ENCODE data around the gene ACBD6.

ACBD6 gene

DNA sequence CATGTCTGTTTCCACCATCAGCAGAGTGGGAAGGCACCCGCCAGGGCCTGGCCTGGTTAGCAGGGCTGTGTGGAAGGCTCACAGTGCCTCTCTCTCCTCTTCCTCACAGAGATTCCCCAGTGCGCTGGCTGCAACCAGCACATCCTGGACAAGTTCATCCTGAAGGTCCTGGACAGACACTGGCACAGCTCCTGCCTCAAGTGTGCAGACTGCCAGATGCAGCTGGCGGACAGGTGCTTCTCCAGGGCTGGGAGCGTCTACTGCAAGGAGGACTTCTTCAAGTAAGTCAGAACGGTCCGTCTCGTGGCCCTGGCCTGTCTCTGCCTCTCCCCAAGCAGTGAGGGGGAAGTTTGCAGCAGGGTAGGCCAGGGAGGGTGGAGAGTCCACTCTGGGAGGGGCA lies 254.2 kb downstream of the ACBD6 start:
- TF ChIP-seq, protein P1, sequence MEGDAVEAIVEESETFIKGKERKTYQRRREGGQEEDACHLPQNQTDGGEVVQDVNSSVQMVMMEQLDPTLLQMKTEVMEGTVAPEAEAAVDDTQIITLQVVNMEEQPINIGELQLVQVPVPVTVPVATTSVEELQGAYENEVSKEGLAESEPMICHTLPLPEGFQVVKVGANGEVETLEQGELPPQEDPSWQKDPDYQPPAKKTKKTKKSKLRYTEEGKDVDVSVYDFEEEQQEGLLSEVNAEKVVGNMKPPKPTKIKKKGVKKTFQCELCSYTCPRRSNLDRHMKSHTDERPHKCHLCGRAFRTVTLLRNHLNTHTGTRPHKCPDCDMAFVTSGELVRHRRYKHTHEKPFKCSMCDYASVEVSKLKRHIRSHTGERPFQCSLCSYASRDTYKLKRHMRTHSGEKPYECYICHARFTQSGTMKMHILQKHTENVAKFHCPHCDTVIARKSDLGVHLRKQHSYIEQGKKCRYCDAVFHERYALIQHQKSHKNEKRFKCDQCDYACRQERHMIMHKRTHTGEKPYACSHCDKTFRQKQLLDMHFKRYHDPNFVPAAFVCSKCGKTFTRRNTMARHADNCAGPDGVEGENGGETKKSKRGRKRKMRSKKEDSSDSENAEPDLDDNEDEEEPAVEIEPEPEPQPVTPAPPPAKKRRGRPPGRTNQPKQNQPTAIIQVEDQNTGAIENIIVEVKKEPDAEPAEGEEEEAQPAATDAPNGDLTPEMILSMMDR (IDR thresholded peaks at IDR 0.05), result no peak

DNA sequence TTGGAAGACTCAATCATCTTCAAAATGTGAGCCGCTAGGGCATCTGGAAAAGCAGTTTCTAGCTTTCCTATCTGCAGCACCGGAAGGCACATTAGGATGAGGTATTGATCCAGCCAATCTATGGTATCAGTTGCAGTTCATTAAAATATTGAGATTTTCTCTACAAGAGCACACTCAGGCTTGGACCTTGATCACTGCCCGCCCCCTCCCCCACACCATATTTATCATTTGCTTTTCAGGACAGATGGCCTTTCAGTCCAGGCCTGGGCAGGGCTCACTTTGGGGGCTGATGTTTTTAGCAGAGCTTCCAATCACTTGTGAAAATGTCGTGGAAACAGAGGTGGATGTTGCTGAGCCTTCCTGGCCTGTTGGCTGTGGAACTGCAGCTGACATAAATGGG lies 254.8 kb downstream of the ACBD6 start:
- TF ChIP-seq, protein P1 (IDR thresholded peaks at IDR 0.05), result no peak

DNA sequence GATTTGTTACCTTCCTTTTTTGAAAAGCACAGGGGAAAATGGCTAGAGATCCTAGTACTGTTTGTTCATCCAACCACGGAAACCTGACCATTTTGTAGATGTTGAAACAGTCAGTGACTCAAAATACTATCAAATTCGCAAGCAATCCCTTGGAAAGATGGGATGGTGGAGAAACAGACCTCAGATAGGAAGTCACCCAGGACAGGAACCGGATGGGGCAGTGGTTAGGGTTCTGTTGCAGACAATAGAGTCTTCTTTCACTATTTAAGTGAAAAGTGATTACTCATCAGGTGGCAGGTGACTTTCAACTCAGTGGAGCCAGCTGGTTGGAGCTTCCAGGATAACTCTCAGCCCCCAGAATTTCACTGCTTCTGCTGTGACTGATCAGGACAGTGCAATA lies 255.3 kb downstream of the ACBD6 start:
- TF ChIP-seq, protein P1 (IDR thresholded peaks at IDR 0.05), result no peak

DNA sequence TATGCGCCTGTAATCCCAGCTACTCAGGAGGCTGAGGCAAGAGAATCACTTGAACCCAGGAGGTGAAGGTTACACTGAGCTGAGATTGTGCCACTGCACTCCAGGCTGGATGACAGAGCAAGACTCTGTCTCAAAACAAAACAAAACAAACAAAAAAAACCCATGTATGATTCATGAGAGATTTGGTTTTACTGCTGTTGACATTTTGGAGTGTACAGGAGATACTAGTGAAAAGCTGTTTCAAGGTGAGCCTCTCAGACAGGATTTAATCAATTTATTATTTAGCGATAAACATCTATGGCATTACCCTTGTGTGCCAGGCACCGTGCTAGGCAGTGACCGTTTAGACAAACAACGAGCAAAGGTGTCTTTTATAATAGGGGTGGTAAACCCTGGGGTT lies 255.8 kb downstream of the ACBD6 start:
- TF ChIP-seq, protein P1 (IDR thresholded peaks at IDR 0.05), result no peak

DNA sequence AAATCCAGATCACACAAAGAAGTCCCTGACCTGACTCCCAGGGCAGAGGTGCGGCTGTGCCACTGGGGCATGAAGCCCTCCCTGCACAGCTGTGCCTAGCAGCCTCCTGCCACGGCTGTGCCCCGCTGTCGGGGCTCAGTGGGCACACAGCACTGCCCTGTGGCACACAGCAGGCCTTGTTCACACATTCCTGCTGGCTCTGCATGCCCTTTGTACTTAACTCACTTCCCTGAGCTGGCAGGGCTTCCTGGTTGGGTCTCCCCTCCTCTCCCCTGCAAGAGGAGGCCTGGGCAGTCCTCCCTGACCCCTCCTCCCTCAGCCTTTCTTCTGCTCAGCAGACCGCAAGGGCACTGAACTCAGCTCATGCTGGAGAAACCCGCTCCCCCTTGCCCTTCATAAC lies 257.5 kb downstream of the ACBD6 start:
- TF ChIP-seq, protein P1 (IDR thresholded peaks at IDR 0.05), result no peak

DNA sequence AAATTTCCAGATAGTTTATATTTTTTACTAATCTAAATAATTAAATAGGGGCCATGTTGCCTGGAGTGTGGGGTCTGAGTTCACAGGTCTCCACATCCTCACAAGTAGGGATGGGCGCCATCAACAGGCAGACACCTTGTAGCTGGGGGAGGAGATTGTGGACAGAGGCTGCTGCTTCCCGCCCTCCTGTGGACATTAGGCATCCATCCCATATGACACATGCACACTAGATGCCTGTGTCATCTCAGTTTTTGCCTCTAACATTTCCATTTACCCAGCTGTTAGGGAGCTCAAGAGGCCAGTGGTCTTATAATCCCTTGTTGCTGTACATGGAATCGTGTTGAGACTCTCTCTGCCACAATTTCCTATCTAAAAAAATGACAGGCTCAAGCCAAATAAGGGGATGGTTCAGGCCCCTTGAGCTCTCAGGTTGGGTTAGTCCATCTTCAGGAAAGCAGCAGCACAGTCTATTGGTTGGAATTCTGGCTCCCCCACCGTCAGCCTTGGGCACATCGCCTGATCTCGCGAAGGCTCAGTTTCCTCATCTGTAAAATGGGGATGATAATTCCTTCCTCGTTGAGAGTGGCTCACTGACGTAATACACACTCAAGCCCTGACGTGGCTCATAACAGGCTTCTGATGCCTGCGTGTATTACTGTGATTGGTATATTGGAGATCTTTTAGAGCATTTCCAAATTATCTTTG lies 258.7 kb downstream of the ACBD6 start:
- TF ChIP-seq, protein P1 (IDR thresholded peaks at IDR 0.05), result no peak

DNA sequence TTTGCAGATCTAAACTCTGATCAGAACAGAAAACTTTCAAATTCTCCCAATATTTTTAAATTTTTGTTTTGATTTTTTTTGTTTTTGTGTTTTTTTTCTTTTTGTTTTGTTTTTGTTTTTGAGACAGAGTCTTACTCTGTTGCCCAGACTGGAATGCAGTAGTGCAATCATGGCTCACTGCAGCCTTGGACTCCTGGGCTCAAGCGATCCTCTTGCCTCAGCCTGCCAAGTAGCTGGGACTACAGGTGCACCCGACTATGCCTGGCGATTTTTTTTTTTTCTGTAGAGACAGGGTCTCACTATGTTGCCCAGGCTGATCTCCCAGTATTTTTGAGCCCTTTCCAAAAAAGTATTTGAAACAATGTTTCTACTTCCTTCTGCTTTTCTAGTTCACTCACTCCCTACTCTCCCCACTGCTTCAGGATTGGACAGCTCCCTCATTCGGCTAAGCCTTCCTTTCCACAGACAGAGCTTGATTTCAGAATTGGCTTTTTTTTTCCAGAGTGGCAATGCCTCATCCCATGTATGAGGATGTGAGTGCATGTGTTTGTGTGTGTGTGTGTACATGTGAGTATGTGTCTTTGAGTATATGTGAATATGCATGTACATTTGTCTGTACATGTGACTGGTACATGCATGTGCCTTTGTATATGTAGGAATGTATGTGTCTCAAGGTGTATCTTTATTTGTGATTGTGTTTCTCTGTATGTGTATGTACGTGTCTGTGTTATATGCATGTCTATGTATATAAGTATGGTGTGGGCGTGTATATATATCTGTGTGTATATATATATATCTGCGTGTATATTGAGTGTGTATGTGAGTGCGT lies 260.4 kb downstream of the ACBD6 start:
- TF ChIP-seq, protein P1 (IDR thresholded peaks at IDR 0.05), result no peak
